AG10803 (cell line): ENCODE data around the gene L3MBTL2.

ENCODE experiments used
- DNase-seq: peaks from one replicate; pipeline ENCODE4 v3.0.0; 2010; ENCODE audit warnings: low read depth
- H3K4me3 ChIP-seq: 2 replicates; pipeline ENCODE4 v1.5.1; 2011; ENCODE audit warnings: mild to moderate bottlenecking, low read length, control low read depth
- CTCF ChIP-seq: conservative IDR thresholded peaks from 2 replicates; pipeline ENCODE4 v1.5.1; 2011; ENCODE audit warnings: mild to moderate bottlenecking, low read length, control low read depth, inconsistent platforms

Gene L3MBTL2

GRCh38 chr22:41215409-41215808, 10.3 kb downstream of the L3MBTL2 start:
- DNase-seq: no peak
- no peak for TF ChIP-seq CTCF
- no peak overlapping the region for H3K4me3 ChIP-seq

GRCh38 chr22:41215926-41216325, 10.8 kb downstream of the L3MBTL2 start:
- H3K4me3 ChIP-seq: peak overlapping the region; percentile 17; the same call in 1 of the 2 replicates
- no peak for DNase-seq
- no peak for TF ChIP-seq CTCF

DNA sequence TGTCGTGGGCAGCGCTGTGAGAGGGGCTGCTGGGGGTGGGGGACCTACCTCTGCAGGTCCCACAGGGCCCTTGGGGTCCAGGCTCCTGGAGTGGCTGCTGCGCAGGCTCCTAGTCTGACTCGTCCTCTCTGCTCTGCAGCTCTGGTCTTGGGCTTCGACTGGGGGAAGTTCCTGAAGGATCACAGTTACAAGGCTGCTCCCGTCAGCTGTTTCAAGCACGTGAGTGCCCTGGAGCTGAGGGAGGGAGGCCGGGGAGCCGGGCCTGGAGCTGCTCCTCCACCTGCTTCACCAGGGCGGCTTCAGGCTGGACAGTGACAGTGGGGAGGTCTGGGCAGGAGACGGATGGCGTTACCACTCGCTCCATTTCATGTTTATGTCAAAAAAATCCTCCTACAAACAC, 11.9 kb downstream of the L3MBTL2 start:
- no peak for DNase-seq
- TF ChIP-seq CTCF: no peak
- H3K4me3 ChIP-seq: peak overlapping the region; percentile 7; the same call in 1 of the 2 replicates

DNA sequence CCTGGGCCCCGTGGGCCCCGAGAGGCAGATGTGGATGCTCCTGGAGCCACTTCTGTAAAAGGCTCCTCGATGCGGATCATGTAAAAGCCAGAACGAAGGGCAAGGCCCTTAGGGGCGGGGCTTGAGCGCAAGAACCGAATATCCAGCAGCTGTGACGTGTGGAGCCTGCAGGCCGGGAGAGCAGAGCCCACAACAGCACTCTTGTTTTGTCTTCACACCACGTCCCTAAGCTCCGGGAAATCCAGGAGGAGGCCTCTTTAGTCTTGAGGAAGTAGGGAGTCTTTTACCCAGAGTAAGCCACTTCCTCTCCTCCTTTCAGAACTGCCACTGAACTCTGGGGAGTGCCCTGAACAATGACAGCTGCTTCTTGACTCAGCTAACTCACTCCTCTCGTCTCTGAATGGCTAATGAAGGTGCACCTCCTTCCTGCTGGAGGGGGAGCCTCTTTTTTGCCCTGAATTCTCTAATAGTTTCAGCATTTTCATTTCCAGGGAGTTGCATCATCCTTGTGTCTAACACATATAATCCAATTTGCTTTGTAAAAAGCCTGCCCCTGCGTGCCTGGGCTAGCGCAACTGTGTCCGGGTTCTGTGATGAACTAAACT, 12.5 kb downstream of the L3MBTL2 start:
- H3K4me3 ChIP-seq: no peak overlapping the region; the same call in 1 of the 2 replicates
- peak; percentile 87 for DNase-seq
- no peak for TF ChIP-seq CTCF

DNA sequence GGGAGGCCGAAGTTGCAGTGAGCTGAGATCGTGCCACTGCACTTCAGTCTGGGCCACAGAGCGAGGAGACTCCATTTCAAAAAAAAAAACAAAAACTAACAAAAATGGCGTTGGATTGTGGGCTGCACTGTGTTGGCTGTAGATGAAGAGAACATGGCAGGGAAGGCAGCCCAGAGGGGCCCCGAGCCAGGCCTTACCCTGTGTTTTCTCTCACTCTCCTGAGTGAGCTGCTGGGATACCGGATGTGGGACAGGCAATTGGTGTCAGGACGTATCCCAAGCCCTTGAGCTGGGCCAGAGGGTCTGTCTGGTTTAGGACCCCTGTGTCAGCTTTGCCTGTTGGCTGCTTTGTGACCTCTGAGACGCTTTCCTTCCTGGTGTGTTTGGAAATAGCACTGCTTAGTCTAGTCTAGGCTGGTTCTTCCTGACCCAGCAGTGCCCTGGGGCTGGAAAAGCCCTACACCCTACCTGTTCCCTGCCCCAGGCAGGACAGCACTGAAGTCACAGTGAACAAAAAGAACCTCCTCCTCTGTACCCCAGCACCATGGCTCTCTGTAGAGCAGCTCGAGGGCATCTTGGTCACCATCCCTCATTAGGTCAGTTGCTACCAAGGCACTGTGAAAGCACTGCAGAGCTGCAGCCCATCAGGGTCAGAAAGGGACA, 17.9 kb downstream of the L3MBTL2 start:
- H3K4me3 ChIP-seq: no peak overlapping the region
- DNase-seq: no peak
- TF ChIP-seq CTCF: no peak

DNA sequence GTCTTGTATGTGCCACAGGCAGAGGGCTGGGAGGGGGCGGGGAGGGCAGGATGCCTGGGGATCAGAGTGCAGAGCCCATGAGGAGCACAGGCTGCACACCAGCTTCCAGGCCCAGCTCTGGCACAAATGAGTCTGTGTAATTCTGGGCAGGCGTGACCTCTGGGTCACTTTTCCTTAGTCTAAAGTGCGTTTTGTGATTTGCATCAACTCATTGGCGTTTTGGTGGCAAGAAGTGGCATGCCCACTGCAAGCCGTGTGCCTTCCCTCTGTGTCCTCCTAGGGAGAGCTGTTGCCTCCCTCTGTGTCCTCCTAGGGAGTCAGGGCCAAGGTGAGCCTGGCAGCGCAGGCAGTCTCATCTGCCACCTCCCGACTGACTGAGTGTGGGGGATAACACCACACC, 18.4 kb downstream of the L3MBTL2 start:
- DNase-seq: no peak
- TF ChIP-seq CTCF: no peak
- no peak overlapping the region for H3K4me3 ChIP-seq
